ENCODE results near the gene MIX23. TPM values are rescaled to one million over a fixed set of nuclear protein-coding genes. Genes with fewer than 3 reads are reported as not detected.

The MIX23 gene
- polyA plus RNA-seq, 1 experiment, result 21.7 TPM

GRCh38 chr3:122406198-122406597 lies 23.2 kb upstream of the MIX23 start:
- TF ChIP-seq CTCF (IDR thresholded peaks at IDR 0.05; ENCODE audit: low read depth, low read length), result no peak
- Histone ChIP-seq H3K9me3 (ENCODE audit: control insufficient read depth, insufficient read depth, low read length) (no peaks in the 10 kb centered on the region), H3K27me3 (ENCODE audit: control insufficient read depth, insufficient read depth, low read length) (no peaks in the 10 kb centered on the region), H3K4me3 (ENCODE audit: low read depth, low read length) (no peak overlapping the region), H3K27ac (ENCODE audit: low read depth, low read length) (no peak overlapping the region)
- DNase-seq (ENCODE audit: low read depth, low spot score), result no peak
- ChIA-PET CTCF (interaction anchor here (3.8 kb wide), 1 partner anchor 14 kb away, joined by 36 read pairs; no protein-coding TSS in a partner anchor), POLR2A (no interaction called here)

DNA sequence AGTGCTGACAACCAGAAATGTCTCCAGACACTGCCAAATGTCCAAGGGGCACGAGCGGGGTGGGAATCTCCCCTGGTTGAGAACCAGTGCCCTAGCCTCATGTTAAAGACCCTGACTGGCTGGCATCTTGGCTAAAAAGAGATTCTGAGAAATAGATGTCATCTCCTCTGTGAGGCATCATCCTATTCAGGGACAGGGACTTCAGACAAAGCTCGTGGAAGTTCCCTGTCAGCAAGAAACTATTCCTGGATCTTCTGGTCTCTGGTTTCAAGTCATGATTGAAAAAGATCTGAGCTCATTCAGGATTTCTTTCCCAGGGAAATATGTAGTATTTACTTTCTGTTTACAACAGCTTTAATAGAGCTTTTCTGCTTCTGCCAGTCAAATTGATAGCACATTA lies 22.0 kb upstream of the MIX23 start:
- H3K9me3 ChIP-seq (ENCODE audit: control insufficient read depth, insufficient read depth, low read length), result no peaks in the 10 kb centered on the region
- no peak overlapping the region for H3K4me3 ChIP-seq (ENCODE audit: low read depth, low read length)
- no peak overlapping the region for H3K27ac ChIP-seq (ENCODE audit: low read depth, low read length)
- TF ChIP-seq CTCF (IDR thresholded peaks at IDR 0.05; ENCODE audit: low read depth, low read length), result no peak
- no peaks in the 10 kb centered on the region for H3K27me3 ChIP-seq (ENCODE audit: control insufficient read depth, insufficient read depth, low read length)
- ChIA-PET CTCF (interaction anchor here (2.0 kb wide), 1 partner anchor 11 kb away, joined by 5 read pairs; no protein-coding TSS in a partner anchor), POLR2A (no interaction called here)
- no peak for DNase-seq (ENCODE audit: low read depth, low spot score)

DNA sequence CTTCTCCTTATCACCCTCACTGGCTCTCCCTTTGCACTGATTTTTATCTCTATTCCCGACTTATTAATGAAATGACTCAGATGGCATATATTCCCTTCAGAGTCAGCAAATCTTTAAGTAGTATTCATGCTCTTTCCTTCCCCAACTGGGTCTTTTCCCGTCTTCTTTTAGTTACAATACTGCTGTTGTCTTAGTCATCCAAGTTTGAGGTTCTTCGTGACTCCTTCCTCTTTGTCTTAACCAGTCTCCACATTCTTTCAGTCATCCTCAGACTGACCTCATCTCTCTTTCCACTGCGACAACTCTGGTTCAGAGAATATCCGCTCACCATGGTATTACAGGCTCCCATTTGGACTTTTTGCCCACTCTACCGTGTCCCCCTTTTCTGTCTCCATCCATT lies 20.5 kb upstream of the MIX23 start:
- H3K27ac ChIP-seq (ENCODE audit: low read depth, low read length), result no peak overlapping the region
- no peak for TF ChIP-seq CTCF (IDR thresholded peaks at IDR 0.05; ENCODE audit: low read depth, low read length)
- no peak overlapping the region for H3K4me3 ChIP-seq (ENCODE audit: low read depth, low read length)
- no peaks in the 10 kb centered on the region for H3K27me3 ChIP-seq (ENCODE audit: control insufficient read depth, insufficient read depth, low read length)
- no peak for DNase-seq (ENCODE audit: low read depth, low spot score)
- H3K9me3 ChIP-seq (ENCODE audit: control insufficient read depth, insufficient read depth, low read length), result no peaks in the 10 kb centered on the region
- ChIA-PET POLR2A (no interaction called here), CTCF (interaction anchor here (0.6 to 2.0 kb wide), 3 partner anchors 10 to 18 kb away, joined by 3 to 5 read pairs (median 5); no protein-coding TSS in a partner anchor)

DNA sequence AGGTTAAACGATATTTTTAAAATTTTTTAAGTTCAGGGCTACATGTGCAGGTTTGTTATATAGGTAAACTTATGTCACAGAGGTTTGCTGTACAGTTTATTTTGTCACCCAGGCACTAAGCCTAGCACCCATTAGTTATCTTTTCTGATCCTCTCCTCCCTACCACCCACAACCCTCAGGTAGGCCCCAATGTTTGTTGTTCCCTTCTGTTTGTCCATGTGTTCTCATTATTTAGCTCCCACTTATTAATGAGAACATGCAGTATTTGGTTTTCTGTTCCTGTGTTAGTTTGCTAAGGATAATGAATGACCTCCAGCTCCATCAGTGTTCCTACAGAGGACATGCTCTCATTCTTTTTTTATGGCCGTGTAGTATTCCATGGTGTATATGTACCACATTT lies 15.9 kb upstream of the MIX23 start:
- Histone ChIP-seq H3K27me3 (ENCODE audit: control insufficient read depth, insufficient read depth, low read length) (no peaks in the 10 kb centered on the region), H3K9me3 (ENCODE audit: control insufficient read depth, insufficient read depth, low read length) (no peaks in the 10 kb centered on the region), H3K27ac (ENCODE audit: low read depth, low read length) (no peak overlapping the region), H3K4me3 (ENCODE audit: low read depth, low read length) (no peak overlapping the region)
- ChIA-PET CTCF (interaction anchor here (1.6 kb wide), 1 partner anchor 15 kb away, joined by 6 read pairs; the partner anchor contains the start of gene FAM162A), POLR2A (no interaction called here)
- no peak for TF ChIP-seq CTCF (IDR thresholded peaks at IDR 0.05; ENCODE audit: low read depth, low read length)
- no peak for DNase-seq (ENCODE audit: low read depth, low spot score)

DNA sequence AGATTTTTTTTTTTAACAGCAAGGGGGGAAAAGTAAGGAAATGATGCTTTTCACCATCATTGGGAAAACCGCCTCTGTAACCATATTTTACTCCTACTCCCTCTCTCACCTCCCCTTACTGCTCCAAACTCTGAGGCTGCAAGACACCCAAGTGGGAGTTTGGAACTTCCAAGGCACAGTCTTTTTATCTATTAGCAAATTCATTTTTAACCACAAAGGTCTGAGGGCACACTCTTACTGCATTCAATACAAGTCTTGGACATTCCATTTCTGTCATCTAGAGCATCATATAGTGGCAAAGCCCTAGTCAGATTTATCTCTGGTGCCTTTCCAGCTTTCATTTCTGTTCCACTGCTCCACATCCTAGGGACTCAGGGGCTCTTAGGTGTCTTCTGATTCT lies 14.2 kb upstream of the MIX23 start:
- Histone ChIP-seq H3K4me3 (ENCODE audit: low read depth, low read length) (no peak overlapping the region), H3K27me3 (ENCODE audit: control insufficient read depth, insufficient read depth, low read length) (no peaks in the 10 kb centered on the region), H3K9me3 (ENCODE audit: control insufficient read depth, insufficient read depth, low read length) (no peaks in the 10 kb centered on the region), H3K27ac (ENCODE audit: low read depth, low read length) (no peak overlapping the region)
- POLR2A ChIA-PET, result no interaction called here
- CTCF ChIA-PET, result no interaction called here
- no peak for DNase-seq (ENCODE audit: low read depth, low spot score)
- no peak for TF ChIP-seq CTCF (IDR thresholded peaks at IDR 0.05; ENCODE audit: low read depth, low read length)
